IMR-90 (cell line): Measurements from ENCODE around the gene HOXB8. TPM values are rescaled to one million over a fixed set of nuclear protein-coding genes. Genes with fewer than 3 reads are reported as not detected.
A peak's percentile ranks its signal among the peaks of the same experiment; 100 is the strongest.

Experiments
- ATAC-seq: fragments of 200-7000 bp; cut with Tn5 transposase; 2 replicates; pipeline ENCODE4 v1.9.1; 2020; ENCODE audit warnings: low read depth, mild to moderate bottlenecking, moderate library complexity
- BruUV-seq: library from RNA; stranded (reverse); fragments of 400-500 nt; replicated peaks from 2 replicates; lab custom pipeline; 2021; lab: Mats Ljungman, UMichigan
- CTCF ChIA-PET: fragments of 300-600 bp; formaldehyde crosslinking; extraction: SDS; loops from one replicate; lab custom pipeline; 2021; ENCODE audit warnings: antibody characterized with exemption; lab: Yijun Ruan, JAX
- POLR2A ChIA-PET: fragments of 300-600 bp; sonication (Branson Sonifier 250); formaldehyde crosslinking; loops from one replicate; lab custom pipeline; 2022; ENCODE audit warnings: antibody characterized with exemption; ENCODE audit not compliant: unreplicated experiment; lab: Charles Lee
- DNase-seq: peaks from one replicate; pipeline ENCODE4 v3.0.0; 2013
- H2AFZ ChIP-seq: replicated peaks from 2 replicates; pipeline ENCODE3; 2013; ENCODE audit warnings: low read length, mild to moderate bottlenecking; ENCODE audit not compliant: poor library complexity
- H2AK5ac ChIP-seq: 2 replicates; pipeline ENCODE4 v1.6.1; 2013; ENCODE audit warnings: low read depth, low read length, inconsistent platforms
- H2AK9ac ChIP-seq: replicated peaks from 2 replicates; pipeline ENCODE3; 2013; ENCODE audit warnings: mild to moderate bottlenecking, low read depth, low read length, moderate library complexity; ENCODE audit not compliant: poor library complexity
- H2BK120ac ChIP-seq: 2 replicates; pipeline ENCODE4 v1.6.1; 2013; ENCODE audit warnings: low read depth, low read length, inconsistent platforms
- H2BK15ac ChIP-seq: 3 replicates; pipeline ENCODE4 v1.6.1; 2013; ENCODE audit warnings: low read depth, low read length, inconsistent platforms
- H2BK20ac ChIP-seq: 2 replicates; pipeline ENCODE4 v1.6.1; 2013; ENCODE audit warnings: low read depth, mild to moderate bottlenecking, inconsistent platforms, low read length, moderate library complexity
- H2BK5ac ChIP-seq: 2 replicates; pipeline ENCODE4 v1.6.1; 2013; ENCODE audit warnings: mild to moderate bottlenecking, low read depth, low read length, inconsistent platforms; ENCODE audit not compliant: poor library complexity, severe bottlenecking
- H3K14ac ChIP-seq: replicated peaks from 2 replicates; pipeline ENCODE4 v1.6.1; 2013; ENCODE audit warnings: low read depth, low read length, inconsistent platforms
- H3K18ac ChIP-seq: 2 replicates; pipeline ENCODE4 v1.6.1; 2013; ENCODE audit warnings: low read depth, low read length, control low read depth
- H3K23ac ChIP-seq: 2 replicates; pipeline ENCODE4 v1.6.1; 2013; ENCODE audit warnings: low read depth, low read length, inconsistent platforms
- H3K27ac ChIP-seq: 2 replicates; pipeline ENCODE4 v1.5.1; 2013; ENCODE audit warnings: mild to moderate bottlenecking, control low read depth, low read length; ENCODE audit not compliant: insufficient read depth
- H3K27me3 ChIP-seq: 2 replicates; pipeline ENCODE4 v1.6.1; 2013; ENCODE audit warnings: low read length; ENCODE audit not compliant: control insufficient read depth, insufficient read depth
- H3K36me3 ChIP-seq: 2 replicates; pipeline ENCODE4 v1.6.1; 2013; ENCODE audit warnings: low read length, mixed read lengths; ENCODE audit not compliant: control insufficient read depth, insufficient read depth
- H3K4ac ChIP-seq: 2 replicates; pipeline ENCODE4 v1.6.1; 2013; ENCODE audit warnings: low read depth, low read length, inconsistent platforms
- H3K4me1 ChIP-seq: 2 replicates; pipeline ENCODE4 v1.6.1; 2013; ENCODE audit warnings: low read length, mixed read lengths; ENCODE audit not compliant: control insufficient read depth, insufficient read depth
- H3K4me2 ChIP-seq: 2 replicates; pipeline ENCODE4 v1.6.1; 2013; ENCODE audit warnings: low read depth, mild to moderate bottlenecking, control low read depth, low read length, moderate library complexity
- H3K4me3 ChIP-seq: 2 replicates; pipeline ENCODE4 v1.5.1; 2013; ENCODE audit warnings: low read depth, mild to moderate bottlenecking, control low read depth, low read length, moderate library complexity; ENCODE audit not compliant: insufficient read depth
- H3K56ac ChIP-seq: 2 replicates; pipeline ENCODE4 v1.6.1; 2013; ENCODE audit warnings: low read length, inconsistent platforms; ENCODE audit not compliant: insufficient read depth; ENCODE audit errors: extremely low read depth
- H3K79me1 ChIP-seq, 2 experiments: 2 replicates each; pipeline ENCODE4 v1.6.1; 2013; ENCODE audit warnings: low read length in 2 of 2, inconsistent platforms in 1 of 2, low read depth in 1 of 2
- H3K9ac ChIP-seq: 2 replicates; pipeline ENCODE4 v1.6.1; 2013; ENCODE audit warnings: low read depth, low read length, control low read depth
- H3K9me1 ChIP-seq: 2 replicates; pipeline ENCODE4 v1.6.1; 2013; ENCODE audit warnings: low read length, inconsistent platforms; ENCODE audit not compliant: insufficient read depth
- H3K9me3 ChIP-seq: 2 replicates; pipeline ENCODE4 v1.6.1; 2013; ENCODE audit warnings: low read length; ENCODE audit not compliant: control insufficient read depth, insufficient read depth
- H4K20me1 ChIP-seq: 2 replicates; pipeline ENCODE4 v1.6.1; 2013; ENCODE audit warnings: low read length, inconsistent platforms; ENCODE audit not compliant: insufficient read depth
- H4K5ac ChIP-seq: 2 replicates; pipeline ENCODE4 v1.6.1; 2013; ENCODE audit warnings: mild to moderate bottlenecking, low read depth, low read length, control low read depth
- H4K8ac ChIP-seq, 2 experiments: 2 replicates each; pipeline ENCODE4 v1.6.1; 2013; ENCODE audit warnings: low read depth in 2 of 2, low read length in 2 of 2, control low read depth in 1 of 2, inconsistent platforms in 1 of 2
- H4K91ac ChIP-seq: 2 replicates; pipeline ENCODE4 v1.6.1; 2013; ENCODE audit warnings: low read depth, low read length, inconsistent platforms; ENCODE audit not compliant: insufficient read depth
- MAZ ChIP-seq: IDR thresholded peaks from 2 replicates; pipeline ENCODE4 v1.6.1; 2012; ENCODE audit warnings: low read depth, mild to moderate bottlenecking, low read length, improper control_type of control experiment, moderate library complexity, borderline replicate concordance
- WGBS, 2 experiments: methylation state at CpG; one replicate each; pipeline versions ENCODE4 v1.1.5 to v1.1.7; 2013; ENCODE audit warnings: missing lambda C conversion rate in 2 of 2; ENCODE audit not compliant: insufficient read length in 1 of 2; ENCODE audit errors: extremely low coverage in 2 of 2; 5-methylcytosine and 5-hydroxymethylcytosine counted together
- dilution Hi-C: fragments of 300-500 bp; cut with HindIII; formaldehyde crosslinking; loops from one replicate; pipeline ENCODE4 v1.14.3; 2018; ENCODE audit warnings: low sequenced_read_pairs; ENCODE audit not compliant: unreplicated experiment
- in situ Hi-C: fragments of 300-500 bp; cut with MboI; formaldehyde crosslinking; loops from 3 replicates; pipeline ENCODE4 v1.14.3; 2019; ENCODE audit warnings: low sequenced_read_pairs, inconsistent platforms, mixed read lengths
- intact Hi-C: fragments of 100-400 bp; cut with micrococcal nuclease; formaldehyde crosslinking; loops from 2 replicates; pipeline ENCODE4 v1.10.0; 2022
- polyA plus RNA-seq, 3 experiments: library from polyadenylated mRNA; depleted of rRNA; stranded (reverse); fragments of >200 nt; gene quantifications; 2 replicates each; pipeline ENCODE4 v1.2.3, GENCODE V29; 2012; ENCODE audit warnings: low replicate concordance in 1 of 3
- total RNA-seq: library from RNA; depleted of rRNA; stranded (reverse); fragments of >200 nt; gene quantifications from 2 replicates; pipeline ENCODE4 v1.2.3, GENCODE V29; 2012
- TF ChIP-seq, protein P1 (sequence below): fragments of 150-350 bp; IDR thresholded peaks from 2 replicates; pipeline ENCODE4 v1.6.1; 2016; ENCODE audit warnings: low read depth, mild to moderate bottlenecking, low read length, moderate library complexity, borderline replicate concordance

Gene HOXB8
- total and polyA plus RNA-seq, 2 of the 4 experiments (the other 2 are of a cell fraction), result 0.54 to 5.3 TPM

DNA sequence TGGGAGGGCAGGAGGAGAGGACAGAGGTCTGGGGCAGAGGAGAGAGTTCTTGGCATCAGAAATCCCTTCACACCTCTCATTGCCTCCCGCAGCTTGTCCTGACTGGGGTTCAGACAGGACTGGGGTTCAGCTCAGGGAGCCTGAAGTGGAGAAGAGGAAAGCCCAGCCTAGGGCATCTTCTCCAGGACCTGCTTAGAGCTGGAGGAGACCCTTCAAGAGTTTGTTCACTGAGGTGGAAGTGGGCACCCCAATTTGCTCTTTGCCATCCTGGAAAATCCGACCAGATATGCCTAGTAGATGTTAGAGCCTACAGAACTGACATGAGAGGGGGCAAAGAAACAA is 27.0 kb downstream of the HOXB8 start:
- ATAC-seq, result no peak; the same call in 1 of the 2 replicates
- H4K8ac ChIP-seq, result peak overlapping the region; percentile 96 to 99
- ChIA-PET POLR2A (interaction anchor here (0.6 to 1.6 kb wide), 16 partner anchors 10 to 117 kb away, joined by 3 to 14 read pairs (median 4); partner anchors contain the start of gene HOXB9), CTCF (interaction anchor here (0.6 to 2.6 kb wide), 5 partner anchors 25 to 236 kb away, joined by 3 to 15 read pairs (median 5); no protein-coding TSS in a partner anchor)
- peak overlapping the region; percentile 100 for H3K9ac ChIP-seq
- BruUV-seq, result no TSS peak
- H3K27me3 ChIP-seq, result no peaks in the 10 kb centered on the region
- H3K79me1 ChIP-seq, result no peaks in the 10 kb centered on the region
- H3K36me3 ChIP-seq, result peaks cover 14% of the 10 kb centered on the region; the same call in 1 of the 2 replicates
- peak overlapping the region; percentile 55 for H2BK20ac ChIP-seq
- peak overlapping the region; percentile 99 for H3K27ac ChIP-seq
- peak overlapping the region; percentile 96 for H3K18ac ChIP-seq
- H2BK15ac ChIP-seq, result peak overlapping the region; percentile 95; the same call in 2 of the 3 replicates
- H2AK9ac ChIP-seq, result peak overlapping the region; percentile 94
- H2AK5ac ChIP-seq, result peak overlapping the region; percentile 95
- peak overlapping the region; percentile 99 for H2BK5ac ChIP-seq
- no peak for TF ChIP-seq MAZ
- TF ChIP-seq, protein P1, sequence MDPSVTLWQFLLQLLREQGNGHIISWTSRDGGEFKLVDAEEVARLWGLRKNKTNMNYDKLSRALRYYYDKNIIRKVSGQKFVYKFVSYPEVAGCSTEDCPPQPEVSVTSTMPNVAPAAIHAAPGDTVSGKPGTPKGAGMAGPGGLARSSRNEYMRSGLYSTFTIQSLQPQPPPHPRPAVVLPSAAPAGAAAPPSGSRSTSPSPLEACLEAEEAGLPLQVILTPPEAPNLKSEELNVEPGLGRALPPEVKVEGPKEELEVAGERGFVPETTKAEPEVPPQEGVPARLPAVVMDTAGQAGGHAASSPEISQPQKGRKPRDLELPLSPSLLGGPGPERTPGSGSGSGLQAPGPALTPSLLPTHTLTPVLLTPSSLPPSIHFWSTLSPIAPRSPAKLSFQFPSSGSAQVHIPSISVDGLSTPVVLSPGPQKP, result no peak
- H3K9me1 ChIP-seq, result no peaks in the 10 kb centered on the region; the same call in 1 of the 2 replicates
- H3K9me3 ChIP-seq, result no peaks in the 10 kb centered on the region
- in situ Hi-C loops (no loop called here), intact Hi-C loops (no loop called here), dilution Hi-C loops (no loop called here)
- H4K91ac ChIP-seq, result peak overlapping the region; percentile 99
- peak overlapping the region; percentile 92 for H4K5ac ChIP-seq
- H3K4ac ChIP-seq, result peak overlapping the region; percentile 99
- H4K20me1 ChIP-seq, result no peaks in the 10 kb centered on the region; the same call in 1 of the 2 replicates
- H3K4me1 ChIP-seq, result peaks cover 9% of the 10 kb centered on the region
- peak overlapping the region; percentile 100 for H3K56ac ChIP-seq
- peak overlapping the region; percentile 91 for H3K4me3 ChIP-seq
- peak overlapping the region; percentile 97 for H2BK120ac ChIP-seq
- peak overlapping the region; percentile 100 for H3K23ac ChIP-seq
- WGBS, 2 experiments, result 17% methylated on average over 1 of the region's 2 CpGs; no CpG with 5 or more reads in 1 of the 2 experiments
- H3K14ac ChIP-seq, result peak overlapping the region; percentile 99
- H3K4me2 ChIP-seq, result peak overlapping the region; percentile 98
- H2AFZ ChIP-seq, result no peak overlapping the region
- no peak for DNase-seq
